ENCODE data around the gene PALD1. TPM values are rescaled to one million over a fixed set of nuclear protein-coding genes. Genes with fewer than 3 reads are reported as not detected.

PALD1 gene
- total and polyA plus RNA-seq, 2 of the 4 experiments (the other 2 are of a cell fraction): 0.12 to 0.18 TPM

GRCh38 chr10:70529848-70530247 is 51.3 kb downstream of the PALD1 start:
- intact Hi-C loops (cut with micrococcal nuclease): no loop called here
- no peak overlapping the region for H3K18ac ChIP-seq (ENCODE audit: low read depth, low read length)
- no peak overlapping the region for H3K4me2 ChIP-seq (ENCODE audit: low read depth, low read length)
- H4K5ac ChIP-seq (ENCODE audit: low read depth, low read length): no peak overlapping the region
- no peak for ATAC-seq (ENCODE audit: low read depth)
- no peak overlapping the region for H3K4me3 ChIP-seq (ENCODE audit: insufficient read depth, low read depth, low read length)
- no peaks in the 10 kb centered on the region for H3K36me3 ChIP-seq (ENCODE audit: control insufficient read depth, insufficient read depth, low read length)
- dilution Hi-C loops (cut with HindIII; ENCODE audit: low sequenced_read_pairs, unreplicated experiment): no loop called here
- BruUV-seq (replicated peaks): no TSS peak
- no peak overlapping the region for H2BK15ac ChIP-seq (ENCODE audit: low read depth, low read length)
- no peak overlapping the region for H3K14ac ChIP-seq (replicated peaks; ENCODE audit: low read depth, low read length)
- no peak overlapping the region for H2BK5ac ChIP-seq (ENCODE audit: low read depth, low read length, poor library complexity, severe bottlenecking)
- TF ChIP-seq RAD21 (IDR thresholded peaks at IDR 0.05; ENCODE audit: low read length): no peak
- TF ChIP-seq MAFK (IDR thresholded peaks at IDR 0.05; ENCODE audit: low read depth, low read length): no peak
- no peak for TF ChIP-seq NFE2L2 (IDR thresholded peaks at IDR 0.05; ENCODE audit: low read depth, low read length)
- no peak for TF ChIP-seq RCOR1 (IDR thresholded peaks at IDR 0.05; ENCODE audit: insufficient replicate concordance, low read length)
- H3K9me1 ChIP-seq (ENCODE audit: insufficient read depth, low read length): no peaks in the 10 kb centered on the region
- no peak overlapping the region for H2BK120ac ChIP-seq (ENCODE audit: low read depth, low read length)
- no peak overlapping the region for H4K8ac ChIP-seq (ENCODE audit: low read depth in 2 of 2, low read length in 2 of 2)
- H3K23ac ChIP-seq (ENCODE audit: low read depth, low read length): no peak overlapping the region
- CTCF ChIA-PET: no interaction called here
- H3K9me3 ChIP-seq (ENCODE audit: control insufficient read depth, insufficient read depth, low read length): no peaks in the 10 kb centered on the region
- H2BK20ac ChIP-seq (ENCODE audit: low read depth, low read length): no peak overlapping the region
- H3K9ac ChIP-seq (ENCODE audit: low read depth, low read length): no peak overlapping the region
- no peak overlapping the region for H4K91ac ChIP-seq (ENCODE audit: insufficient read depth, low read depth, low read length)
- no peak for DNase-seq
- no CpG with 5 or more reads among the region's 8 CpGs for WGBS, 2 experiments (ENCODE audit: extremely low coverage in 2 of 2, insufficient read length in 1 of 2)
- H2AK9ac ChIP-seq (replicated peaks; ENCODE audit: low read depth, low read length, poor library complexity): no peak overlapping the region
- H3K27me3 ChIP-seq (ENCODE audit: control insufficient read depth, insufficient read depth, low read length): peaks cover 15% of the 10 kb centered on the region
- H3K79me1 ChIP-seq (ENCODE audit: low read depth in 1 of 2, low read length in 2 of 2): no peaks in the 10 kb centered on the region
- POLR2A ChIA-PET (ENCODE audit: unreplicated experiment): no interaction called here
- in situ Hi-C loops (cut with MboI; ENCODE audit: low sequenced_read_pairs): loop anchor here (10.0 kb wide), 1 partner anchor 315 kb away; no protein-coding TSS in a partner anchor
- no peak overlapping the region for H3K56ac ChIP-seq (ENCODE audit: extremely low read depth, insufficient read depth, low read length)
- H3K27ac ChIP-seq (ENCODE audit: insufficient read depth, low read length): no peak overlapping the region
- H3K4ac ChIP-seq (ENCODE audit: low read depth, low read length): no peak overlapping the region
- no peaks in the 10 kb centered on the region for H4K20me1 ChIP-seq (ENCODE audit: insufficient read depth, low read length)
- no peak overlapping the region for H2AK5ac ChIP-seq (ENCODE audit: low read depth, low read length)
- no peaks in the 10 kb centered on the region for H3K4me1 ChIP-seq (ENCODE audit: control insufficient read depth, insufficient read depth, low read length)
- no peak overlapping the region for H2AFZ ChIP-seq (replicated peaks; ENCODE audit: low read length, poor library complexity)

All from IMR-90 (cell line).